ENCODE data around the gene ZP1. TPM values are rescaled to one million over a fixed set of nuclear protein-coding genes. Genes with fewer than 3 reads are reported as not detected.

ZP1 gene
- total RNA-seq, 1 experiment from 2014 or later = not detected

Other genes with a start within 250 kb of the ZP1 start
- not detected in 3 replicates for gene MS4A8, start 167.9 kb upstream of the ZP1 start, total RNA-seq (2021)
- not detected in 3 replicates for gene MS4A18, start 142.8 kb upstream of the ZP1 start, total RNA-seq (2021)
- 0.09 to 0.41 TPM (median 0.39 TPM) in 3 replicates for gene MS4A15, start 110.7 kb upstream of the ZP1 start, total RNA-seq (2021)
- not detected in 3 replicates for gene MS4A10, start 82.2 kb upstream of the ZP1 start, total RNA-seq (2021)
- gene CCDC86, start 25.4 kb upstream of the ZP1 start, total RNA-seq (2021) = 49.4 to 53.5 TPM (median 53.1 TPM) in 3 replicates
- gene PTGDR2, start 11.6 kb upstream of the ZP1 start, total RNA-seq (2021) = 0.07 to 0.14 TPM (median 0.14 TPM) in 3 replicates
- gene PRPF19, start 39.0 kb downstream of the ZP1 start, total RNA-seq (2021) = 103 to 116 TPM (median 105 TPM) in 3 replicates
- gene TMEM109, start 46.6 kb downstream of the ZP1 start, total RNA-seq (2021) = 24.1 to 26.8 TPM (median 25.1 TPM) in 3 replicates
- gene TMEM132A, start 56.9 kb downstream of the ZP1 start, total RNA-seq (2021) = 110 to 114 TPM (median 114 TPM) in 3 replicates
- 10.2 to 12.1 TPM (median 11.5 TPM) in 3 replicates for gene SLC15A3, start 84.6 kb downstream of the ZP1 start, total RNA-seq (2021)
- gene CD6, start 104.1 kb downstream of the ZP1 start, total RNA-seq (2021) = 0.53 to 1.0 TPM (median 0.73 TPM) in 3 replicates
- 0.30 to 0.37 TPM (median 0.32 TPM) in 3 replicates for gene CD5, start 234.9 kb downstream of the ZP1 start, total RNA-seq (2021)